Activated T-helper 2 cell treated with anti-CD3 and anti-CD28 coated beads, Interferon-gamma antibody, Interleukin-2, Interleukin-4, amounts not matched to agents 10 μg/mL and 5 μg/mL and 100 μg/mL, durations not matched to agents 14 hours and 24 hours and 36 hours (primary cell): ENCODE data around the gene AARS2. TPM values are rescaled to one million over a fixed set of nuclear protein-coding genes. Genes with fewer than 3 reads are reported as not detected.

Experiments used
- DNase-seq: peaks from one replicate; pipeline ENCODE4 v3.0.0; 2021; ENCODE audit warnings: low spot score
- H3K27ac Mint-ChIP-seq: one replicate; pipeline ENCODE4 v1.8.0; 2021; ENCODE audit warnings: mixed read lengths
- H3K27me3 Mint-ChIP-seq: one replicate; pipeline ENCODE4 v1.8.0; 2021; ENCODE audit warnings: low read depth, mixed read lengths
- H3K36me3 Mint-ChIP-seq: one replicate; pipeline ENCODE4 v1.8.0; 2021; ENCODE audit warnings: low read depth, mixed read lengths
- H3K4me1 Mint-ChIP-seq: one replicate; pipeline ENCODE4 v1.8.0; 2021; ENCODE audit warnings: low read depth, mixed read lengths
- H3K4me3 Mint-ChIP-seq: one replicate; pipeline ENCODE4 v1.8.0; 2021; ENCODE audit warnings: low read depth, mild to moderate bottlenecking, moderate library complexity, mixed read lengths
- H3K9me3 Mint-ChIP-seq: one replicate; pipeline ENCODE4 v1.8.0; 2021; ENCODE audit warnings: mixed read lengths
- intact Hi-C: fragments of 100-400 bp; cut with micrococcal nuclease; formaldehyde crosslinking; loops from one replicate; pipeline ENCODE4 v1.15.1; 2023
- total RNA-seq: library from RNA; stranded (reverse); gene quantifications from 2 replicates; pipeline ENCODE4 v1.2.3, GENCODE V29; 2022

Gene AARS2
- total RNA-seq, 1 donor from 2014 or later = 22.9 TPM

DNA sequence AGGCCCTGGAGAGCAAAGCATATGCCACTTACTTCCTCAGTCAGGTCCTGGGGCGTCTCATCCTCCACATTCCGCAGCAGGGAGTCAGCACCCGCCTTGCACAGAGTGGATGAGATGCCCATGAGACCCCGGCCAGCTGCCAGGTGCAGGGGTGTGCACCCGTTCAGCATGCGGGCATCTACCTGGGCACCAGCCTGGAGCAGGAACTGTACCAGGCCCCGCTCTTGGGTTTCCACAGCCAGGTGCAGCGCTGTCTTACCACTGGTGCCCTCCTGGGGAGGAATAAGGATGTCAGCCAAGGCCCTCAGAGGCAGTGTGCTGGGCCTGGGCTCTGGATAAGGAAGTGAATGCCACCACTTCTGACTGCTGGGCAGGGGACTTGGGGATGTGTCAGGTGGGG is 53.1 kb downstream of the AARS2 start:
- no peak for DNase-seq
- Mint-ChIP-seq H3K36me3 (peaks cover 68% of the 10 kb centered on the region), H3K27ac (no peak overlapping the region), H3K27me3 (no peaks in the 10 kb centered on the region), H3K9me3 (no peaks in the 10 kb centered on the region), H3K4me1 (peaks cover 55% of the 10 kb centered on the region), H3K4me3 (no peak overlapping the region)
- intact Hi-C loops = loop anchor here (10.0 kb wide), 1 partner anchor 195 kb away; no protein-coding TSS in a partner anchor

DNA sequence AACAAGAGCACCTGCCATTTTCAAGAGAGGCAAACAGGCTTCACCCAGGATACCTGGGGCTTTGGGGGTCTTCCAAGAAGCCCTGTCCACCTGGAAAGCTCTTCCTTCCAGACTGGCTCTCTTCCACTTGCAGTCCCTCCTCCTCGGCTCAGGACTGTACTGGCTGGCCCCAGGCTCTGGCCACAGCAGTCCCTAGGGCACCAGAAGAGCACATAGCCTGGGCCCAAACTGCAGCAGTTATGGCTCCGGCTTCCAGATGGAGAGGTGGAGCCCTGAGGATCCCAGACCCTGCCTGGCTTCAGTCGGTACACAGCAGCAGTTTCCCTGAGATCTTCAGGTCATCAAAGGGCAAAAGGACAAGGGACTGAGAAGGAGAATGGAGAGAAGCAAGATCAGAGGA is 54.2 kb downstream of the AARS2 start:
- H3K9me3 Mint-ChIP-seq = no peaks in the 10 kb centered on the region
- H3K4me3 Mint-ChIP-seq = peak overlapping the region; percentile 78
- H3K27me3 Mint-ChIP-seq = no peaks in the 10 kb centered on the region
- intact Hi-C loops = loop anchor here (5.0 kb wide), 2 partner anchors 487 to 622 kb away; partner anchors contain the start of genes MAD2L1BP and VEGFA
- peaks cover 71% of the 10 kb centered on the region for H3K36me3 Mint-ChIP-seq
- H3K27ac Mint-ChIP-seq = peak overlapping the region; percentile 85
- H3K4me1 Mint-ChIP-seq = peaks cover 57% of the 10 kb centered on the region
- no peak for DNase-seq

DNA sequence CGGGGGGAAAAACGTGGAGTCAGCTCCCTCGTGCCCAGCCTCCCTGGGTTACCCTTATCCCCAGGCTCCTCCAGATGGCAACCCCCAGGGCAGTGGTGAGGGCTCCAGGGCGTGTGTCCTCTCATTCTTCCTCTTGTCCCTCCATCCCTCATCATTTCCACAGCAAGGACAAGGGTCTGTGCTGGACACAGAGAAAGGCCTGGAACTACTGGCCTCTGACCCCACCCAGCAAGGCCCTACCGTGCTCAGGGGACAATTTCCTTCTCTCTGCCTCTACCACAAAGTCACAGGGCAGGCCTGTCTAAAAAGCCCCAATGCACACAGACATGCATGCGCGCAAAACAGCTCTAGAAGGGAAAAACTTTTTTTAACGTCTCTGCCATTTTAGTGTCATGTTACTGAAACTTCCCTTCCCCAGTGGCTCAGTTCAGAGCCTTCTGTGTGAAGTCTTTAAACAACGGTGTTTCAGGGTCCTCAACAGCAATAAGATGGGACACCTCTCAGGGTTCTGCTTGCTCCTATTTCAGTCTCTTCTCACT is 54.8 kb downstream of the AARS2 start:
- peaks cover 73% of the 10 kb centered on the region for H3K36me3 Mint-ChIP-seq
- DNase-seq = no peak
- peaks cover 57% of the 10 kb centered on the region for H3K4me1 Mint-ChIP-seq
- intact Hi-C loops = loop anchor here (5.0 kb wide), 2 partner anchors 486 to 621 kb away; partner anchors contain the start of genes MAD2L1BP and VEGFA
- peak overlapping the region; percentile 85 for H3K27ac Mint-ChIP-seq
- no peaks in the 10 kb centered on the region for H3K27me3 Mint-ChIP-seq
- peak overlapping the region; percentile 78 for H3K4me3 Mint-ChIP-seq
- no peaks in the 10 kb centered on the region for H3K9me3 Mint-ChIP-seq

DNA sequence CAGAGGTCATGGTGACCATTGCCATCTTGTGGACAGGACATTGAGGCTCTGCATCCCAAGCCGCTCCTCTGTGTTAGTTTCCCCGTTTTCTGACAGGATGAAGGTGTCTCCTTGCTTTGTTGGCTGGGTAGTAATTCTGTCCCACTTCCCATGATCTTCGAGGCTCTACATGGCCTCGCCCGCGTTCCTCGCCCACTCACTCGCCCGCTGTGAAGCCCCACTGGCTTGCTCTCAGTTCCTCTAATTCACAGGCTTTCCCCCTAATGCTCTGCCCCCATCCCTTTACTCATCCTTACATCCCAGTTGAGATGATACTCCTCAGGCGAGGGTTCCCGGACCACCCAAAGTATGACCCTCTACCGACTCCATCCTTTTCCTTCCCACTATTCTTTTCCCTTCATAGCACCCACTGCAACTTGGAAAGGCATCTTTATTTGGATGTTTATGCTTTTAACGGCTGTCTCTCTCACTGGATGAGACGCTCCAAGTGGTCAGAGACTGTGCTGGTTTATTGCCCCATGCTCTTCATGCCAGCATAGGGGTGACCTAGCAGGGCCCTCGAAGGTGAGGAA is 55.3 kb downstream of the AARS2 start:
- peak overlapping the region; percentile 85 for H3K27ac Mint-ChIP-seq
- no peaks in the 10 kb centered on the region for H3K27me3 Mint-ChIP-seq
- H3K9me3 Mint-ChIP-seq = no peaks in the 10 kb centered on the region
- DNase-seq = no peak
- peaks cover 55% of the 10 kb centered on the region for H3K4me1 Mint-ChIP-seq
- H3K36me3 Mint-ChIP-seq = peaks cover 73% of the 10 kb centered on the region
- peak overlapping the region; percentile 78 for H3K4me3 Mint-ChIP-seq
- intact Hi-C loops = loop anchor here (1.0 to 5.0 kb wide), 5 partner anchors 7 to 621 kb away; partner anchors contain the start of genes MAD2L1BP, NFKBIE and VEGFA

DNA sequence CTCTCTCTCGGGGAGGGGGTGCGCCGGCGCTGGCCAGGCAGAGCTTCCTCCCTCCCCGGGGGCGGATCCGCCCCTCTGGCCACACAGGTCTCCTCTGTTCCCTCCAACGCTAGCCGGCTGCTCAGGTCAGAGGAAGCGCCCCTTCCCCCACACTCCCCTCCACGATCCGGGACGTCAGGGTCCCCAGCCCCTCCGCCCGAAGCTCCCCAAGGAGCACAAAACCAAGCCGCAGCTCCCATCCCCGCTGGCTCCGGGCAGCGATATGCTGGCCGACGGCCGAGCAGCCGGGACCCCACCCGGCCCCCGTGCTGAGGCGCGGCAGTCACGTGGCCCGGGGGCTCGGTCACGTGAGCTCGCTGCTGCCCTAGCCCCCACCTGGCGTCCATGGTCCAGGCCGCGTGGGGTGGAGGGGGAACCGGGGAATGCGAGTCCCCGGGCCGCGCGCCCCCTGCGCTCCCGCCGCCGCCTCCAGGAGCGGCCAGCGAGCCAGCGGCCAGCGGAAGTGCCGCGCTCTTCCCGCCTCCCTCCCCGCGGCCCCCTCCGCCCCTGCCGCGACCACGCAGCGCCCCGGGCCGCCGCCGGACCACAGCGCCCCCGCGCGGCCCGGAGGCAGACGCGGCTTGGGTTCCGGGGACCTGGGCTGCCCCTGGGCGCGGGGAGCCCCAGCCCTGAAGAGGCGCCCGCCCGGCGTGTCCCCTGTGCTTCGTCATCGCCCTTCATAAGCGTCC is 56.0 kb downstream of the AARS2 start, which contains the start of gene SLC35B2:
TSS of gene SLC35B2 (minus strand) at position 504 of the 728 bp plus-strand sequence. CDS start at position 386, 118 bp downstream.
- H3K27ac Mint-ChIP-seq = peak within 1 kb of the TSS; percentile 85
- no peaks in the 10 kb centered on the region for H3K9me3 Mint-ChIP-seq
- intact Hi-C loops = loop anchor here (1.0 to 5.0 kb wide), 5 partner anchors 8 to 620 kb away; partner anchors contain the start of genes MAD2L1BP, NFKBIE and VEGFA
- peak; percentile 65 for DNase-seq
- H3K4me3 Mint-ChIP-seq = peak within 1 kb of the TSS; percentile 84
- H3K36me3 Mint-ChIP-seq = peaks cover 73% of the 10 kb centered on the region
- peaks cover 51% of the 10 kb centered on the region for H3K4me1 Mint-ChIP-seq
- no peaks in the 10 kb centered on the region for H3K27me3 Mint-ChIP-seq

DNA sequence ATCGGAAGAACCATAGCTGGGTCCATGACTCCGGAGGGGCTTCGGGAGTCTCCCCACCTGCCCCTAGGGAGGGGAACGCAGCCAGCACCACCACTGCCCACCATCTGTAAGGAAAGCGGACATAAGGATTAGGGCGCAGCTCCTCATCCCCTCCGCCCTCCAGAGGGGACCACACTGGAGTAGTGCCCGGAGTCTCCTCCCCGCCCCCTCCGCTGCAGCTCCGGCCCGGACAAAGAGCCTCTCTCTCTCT is 56.4 kb downstream of the AARS2 start:
- Mint-ChIP-seq H3K4me3 (peak overlapping the region; percentile 84), H3K4me1 (peaks cover 54% of the 10 kb centered on the region), H3K36me3 (peaks cover 73% of the 10 kb centered on the region), H3K9me3 (no peaks in the 10 kb centered on the region), H3K27ac (peak overlapping the region; percentile 72), H3K27me3 (no peaks in the 10 kb centered on the region)
- intact Hi-C loops = loop anchor here (1.0 to 5.0 kb wide), 6 partner anchors 9 to 619 kb away; partner anchors contain the start of genes HSP90AB1, MAD2L1BP, NFKBIE and VEGFA
- no peak for DNase-seq

DNA sequence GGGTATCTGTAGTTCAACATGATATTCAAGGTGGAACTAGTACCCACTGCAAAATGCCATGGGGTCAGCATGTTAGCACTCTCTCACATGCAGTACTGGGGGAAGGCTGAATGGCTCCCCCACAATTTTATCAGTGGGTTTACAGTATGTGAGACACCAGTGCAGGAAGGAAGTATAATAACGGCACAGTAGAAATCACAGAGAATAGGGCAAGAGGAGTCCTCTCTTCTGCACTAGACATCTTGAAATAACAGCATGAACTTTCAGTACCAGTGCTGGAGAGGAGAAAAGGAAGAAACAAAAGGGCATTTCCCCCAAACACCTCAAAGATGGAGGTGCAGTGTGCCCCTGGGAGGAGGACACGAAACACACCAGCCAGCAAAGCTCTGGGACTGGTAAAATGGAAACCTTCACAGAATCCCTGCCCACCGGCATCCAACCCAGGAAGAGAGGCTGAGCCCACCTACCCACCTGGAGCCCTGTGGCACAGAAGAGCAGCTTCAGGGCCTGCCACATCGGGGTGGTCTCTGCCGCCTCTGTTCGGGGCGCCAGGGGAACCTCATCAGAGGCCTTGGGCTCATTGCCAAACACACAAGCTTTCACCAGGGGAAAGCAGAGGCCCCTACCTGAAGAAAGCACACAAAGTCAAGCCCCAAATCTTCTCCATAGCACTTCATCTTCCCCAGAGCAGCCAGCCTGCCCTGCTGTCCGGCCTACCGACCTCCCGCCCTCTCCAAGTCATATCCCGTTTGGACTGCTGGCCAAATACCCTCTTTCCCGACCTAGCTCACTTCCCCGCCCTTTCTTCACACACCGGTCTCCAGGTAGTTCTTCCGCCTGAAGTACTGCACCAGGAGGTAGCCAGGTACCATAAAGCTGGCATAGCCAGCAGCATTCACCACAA is 57.0 kb downstream of the AARS2 start:
- H3K36me3 Mint-ChIP-seq = peaks cover 77% of the 10 kb centered on the region
- DNase-seq = no peak
- H3K9me3 Mint-ChIP-seq = no peaks in the 10 kb centered on the region
- H3K4me1 Mint-ChIP-seq = peaks cover 54% of the 10 kb centered on the region
- H3K4me3 Mint-ChIP-seq = peak overlapping the region; percentile 84
- intact Hi-C loops = loop anchor here (1.0 to 5.0 kb wide), 5 partner anchors 9 to 619 kb away; partner anchors contain the start of genes HSP90AB1, MAD2L1BP and VEGFA
- H3K27ac Mint-ChIP-seq = peak overlapping the region; percentile 72
- H3K27me3 Mint-ChIP-seq = no peaks in the 10 kb centered on the region

DNA sequence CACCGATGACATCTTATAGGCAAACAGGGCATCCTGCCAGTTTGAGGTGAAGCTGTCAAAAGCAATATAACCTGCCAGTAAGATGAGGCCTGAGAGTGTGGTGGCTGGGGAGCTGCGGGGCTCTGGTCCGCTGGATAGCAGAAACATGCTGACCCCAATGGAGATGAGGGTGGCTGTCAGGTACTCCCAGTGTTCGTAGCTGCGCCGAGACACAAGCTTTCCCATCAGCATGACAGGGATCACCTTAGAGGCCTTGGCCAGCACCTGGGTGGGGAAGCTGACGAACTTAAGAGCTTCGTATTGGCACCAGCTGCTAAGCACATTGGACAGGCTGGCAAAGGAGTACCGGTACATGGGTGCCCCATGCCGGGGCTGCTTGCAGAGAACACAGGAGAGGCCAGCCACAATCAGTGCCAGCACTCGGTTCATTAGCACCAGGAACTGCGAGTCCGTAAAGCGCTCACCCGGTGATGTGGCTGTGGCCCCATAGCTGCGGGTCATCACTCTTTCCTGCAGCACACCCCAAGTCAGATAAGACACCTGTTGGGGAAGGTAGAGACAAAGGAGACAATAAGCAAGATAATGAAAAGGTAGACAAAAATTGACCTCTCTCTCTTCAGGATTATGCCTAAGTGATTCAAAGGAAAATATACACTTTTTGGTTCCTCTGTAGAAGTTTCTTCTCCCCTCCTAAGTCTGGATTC is 57.9 kb downstream of the AARS2 start:
- H3K27me3 Mint-ChIP-seq = no peaks in the 10 kb centered on the region
- H3K27ac Mint-ChIP-seq = peak overlapping the region; percentile 72
- peak overlapping the region; percentile 84 for H3K4me3 Mint-ChIP-seq
- H3K9me3 Mint-ChIP-seq = no peaks in the 10 kb centered on the region
- peaks cover 77% of the 10 kb centered on the region for H3K36me3 Mint-ChIP-seq
- intact Hi-C loops = loop anchor here (5.0 kb wide), 2 partner anchors 483 to 618 kb away; partner anchors contain the start of genes MAD2L1BP and VEGFA
- DNase-seq = no peak
- H3K4me1 Mint-ChIP-seq = peaks cover 55% of the 10 kb centered on the region

DNA sequence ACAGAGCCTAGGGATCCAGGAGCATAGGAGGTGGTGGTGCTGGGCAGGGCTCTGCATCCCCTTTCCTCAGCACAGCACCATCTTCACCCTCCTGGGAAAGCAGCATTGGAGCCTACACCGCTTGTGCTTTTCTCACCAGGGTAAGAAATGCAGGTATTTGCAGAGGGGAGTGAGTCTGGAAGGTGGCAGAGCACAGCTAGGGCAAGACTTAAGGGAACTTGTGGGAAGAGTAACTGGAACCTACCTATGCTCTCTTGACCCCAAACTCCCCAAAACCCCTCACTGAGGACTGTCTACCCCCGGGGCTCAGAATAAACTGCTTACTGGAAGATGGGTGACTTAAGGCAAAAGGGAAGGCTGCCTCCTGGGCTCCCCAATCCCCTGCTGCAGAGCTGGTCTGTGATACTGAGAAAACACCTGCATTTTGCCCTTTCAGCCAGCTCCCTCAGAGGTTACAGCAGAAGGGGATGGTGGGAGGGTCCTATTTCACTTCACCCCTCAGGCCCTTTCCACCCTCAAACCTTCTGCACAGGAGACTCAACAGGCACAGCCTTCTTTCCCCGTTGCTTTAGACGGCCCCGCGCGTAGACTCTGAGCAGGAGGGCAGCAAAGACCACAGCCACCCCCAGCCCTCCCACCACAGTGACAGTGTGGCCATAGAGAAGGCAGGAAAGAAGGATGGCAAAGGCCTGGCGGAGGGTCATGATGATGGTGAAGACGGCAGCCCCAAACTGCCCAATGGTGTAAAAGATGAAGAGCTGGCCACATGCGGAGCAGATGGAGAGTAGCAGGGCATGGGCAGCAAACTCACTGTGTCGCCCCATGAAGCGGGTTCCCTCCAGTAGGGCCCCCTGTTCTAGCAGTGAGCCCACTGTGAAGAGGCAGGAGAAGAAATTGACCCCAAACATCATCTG is 58.7 kb downstream of the AARS2 start:
- no peak for DNase-seq
- intact Hi-C loops = loop anchor here (5.0 kb wide), 2 partner anchors 482 to 617 kb away; partner anchors contain the start of genes MAD2L1BP and VEGFA
- H3K9me3 Mint-ChIP-seq = no peaks in the 10 kb centered on the region
- peak overlapping the region; percentile 11 for H3K4me3 Mint-ChIP-seq
- H3K4me1 Mint-ChIP-seq = peaks cover 63% of the 10 kb centered on the region
- peaks cover 84% of the 10 kb centered on the region for H3K36me3 Mint-ChIP-seq
- H3K27me3 Mint-ChIP-seq = no peaks in the 10 kb centered on the region
- H3K27ac Mint-ChIP-seq = peak overlapping the region; percentile 72

DNA sequence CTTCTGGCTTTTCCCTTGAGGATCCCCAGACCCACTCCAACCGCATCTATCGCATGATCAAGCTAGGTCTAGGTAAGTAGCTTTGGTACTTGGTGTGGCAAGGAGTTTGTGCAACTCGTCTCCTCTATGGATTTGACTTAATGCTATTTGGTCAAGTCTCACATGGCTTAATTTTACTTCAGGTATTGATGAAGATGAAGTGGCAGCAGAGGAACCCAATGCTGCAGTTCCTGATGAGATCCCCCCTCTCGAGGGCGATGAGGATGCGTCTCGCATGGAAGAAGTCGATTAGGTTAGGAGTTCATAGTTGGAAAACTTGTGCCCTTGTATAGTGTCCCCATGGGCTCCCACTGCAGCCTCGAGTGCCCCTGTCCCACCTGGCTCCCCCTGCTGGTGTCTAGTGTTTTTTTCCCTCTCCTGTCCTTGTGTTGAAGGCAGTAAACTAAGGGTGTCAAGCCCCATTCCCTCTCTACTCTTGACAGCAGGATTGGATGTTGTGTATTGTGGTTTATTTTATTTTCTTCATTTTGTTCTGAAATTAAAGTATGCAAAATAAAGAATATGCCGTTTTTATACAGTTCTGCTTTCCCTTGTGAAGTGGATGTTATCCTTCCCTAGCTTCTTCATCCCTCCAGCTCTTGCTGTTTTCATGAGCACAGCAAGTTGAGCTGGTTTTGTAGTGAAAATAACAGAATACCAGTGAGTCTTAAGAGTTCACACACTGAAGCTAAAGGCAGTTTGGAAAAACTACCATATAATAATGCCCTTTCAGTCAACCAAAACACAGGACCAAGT is 59.6 kb downstream of the AARS2 start:
- peak overlapping the region; percentile 55 for H3K27ac Mint-ChIP-seq
- intact Hi-C loops = no loop called here
- H3K4me3 Mint-ChIP-seq = peak overlapping the region; percentile 23
- no peaks in the 10 kb centered on the region for H3K27me3 Mint-ChIP-seq
- H3K9me3 Mint-ChIP-seq = no peaks in the 10 kb centered on the region
- DNase-seq = peak; percentile 49
- H3K36me3 Mint-ChIP-seq = peaks cover 86% of the 10 kb centered on the region
- peaks cover 64% of the 10 kb centered on the region for H3K4me1 Mint-ChIP-seq
